ENCODE results near the gene NUCB2. TPM values are rescaled to one million over a fixed set of nuclear protein-coding genes. Genes with fewer than 3 reads are reported as not detected.
A peak's percentile ranks its signal among the peaks of the same experiment; 100 is the strongest.

The NUCB2 gene
- total and polyA plus RNA-seq, 10 of the 15 experiments (the other 5 are each of a cell fraction or from before 2014, with no cell fraction given), result 16.0 to 74.1 (median 52.1) TPM

DNA sequence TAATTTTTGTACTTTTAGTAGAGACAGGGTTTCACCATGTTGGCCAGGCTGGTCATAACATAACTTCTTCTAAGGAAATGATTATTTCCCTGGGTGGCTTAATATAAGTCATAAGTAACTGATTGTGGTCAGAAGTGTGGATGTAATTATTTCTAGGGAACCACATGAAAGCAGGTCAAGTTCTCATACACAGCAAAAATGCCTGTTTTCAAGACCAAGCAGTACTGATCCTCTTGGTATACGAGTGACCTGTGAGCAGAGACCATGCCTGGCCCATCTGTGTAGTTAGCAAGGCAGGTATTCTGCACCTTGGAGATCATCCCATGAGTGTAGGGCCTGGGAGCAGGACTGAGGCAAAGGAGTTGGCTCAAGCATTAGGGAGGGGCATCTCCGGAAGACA is 32.5 kb upstream of the NUCB2 start (continued):
- TF ChIP-seq BHLHE40 (IDR thresholded peaks at IDR 0.05; ENCODE audit: borderline replicate concordance in 1 of 2, low read depth in 2 of 2, low read length in 1 of 2), result peak; percentile 29 to 57; a peak in 1 of 4 replicates
- no peak for TF ChIP-seq SUPT20H (IDR thresholded peaks at IDR 0.05; ENCODE audit: borderline replicate concordance, control insufficient read depth, low read depth, low read length)
- no peak for TF ChIP-seq STAT1 (conservative IDR thresholded peaks at IDR 0.05)
- TF ChIP-seq PAX5 (IDR thresholded peaks at IDR 0.05; ENCODE audit: borderline replicate concordance, low read depth, low read length), result 0 out of 2 replicates have a peak, but pooled peaks have one; percentile 41
- TF ChIP-seq RAD51 (IDR thresholded peaks at IDR 0.05), result no peak
- no peak for TF ChIP-seq ZNF217 (IDR thresholded peaks at IDR 0.05)
- no peak for TF ChIP-seq ESRRA (IDR thresholded peaks at IDR 0.05; ENCODE audit: low read length)
- TF ChIP-seq IRF5 (IDR thresholded peaks at IDR 0.05; ENCODE audit: borderline replicate concordance), result no peak
- TF ChIP-seq MTA2 (IDR thresholded peaks at IDR 0.05; ENCODE audit: low read depth), result peak; percentile 84
- TF ChIP-seq NR2F1 (conservative IDR thresholded peaks at IDR 0.05), result peak; percentile 85
- 0 out of 2 replicates have a peak, but pooled peaks have one; percentile 20 for TF ChIP-seq MLLT1 (IDR thresholded peaks at IDR 0.05)
- no peak for TF ChIP-seq JUND (IDR thresholded peaks at IDR 0.05; ENCODE audit: low read depth, low read length)
- TF ChIP-seq EP300 (IDR thresholded peaks at IDR 0.05; ENCODE audit: borderline replicate concordance in 1 of 2, control insufficient read depth in 1 of 2, low read depth in 2 of 2, low read length in 2 of 2), result no peak
- TF ChIP-seq BMI1 (IDR thresholded peaks at IDR 0.05; ENCODE audit: borderline replicate concordance), result 0 out of 2 replicates have a peak, but pooled peaks have one; percentile 24
- no peak for TF ChIP-seq CHD2 (IDR thresholded peaks at IDR 0.05; ENCODE audit: borderline replicate concordance, low read depth, low read length)
- no peak for TF ChIP-seq ZSCAN29 (IDR thresholded peaks at IDR 0.05)
- TF ChIP-seq CREM (IDR thresholded peaks at IDR 0.05; ENCODE audit: low read depth), result peak; percentile 29; the same call in 1 of the 2 replicates
- TF ChIP-seq SMAD1 (IDR thresholded peaks at IDR 0.05; ENCODE audit: low read depth, partially characterized antibody), result no peak
- no peak for TF ChIP-seq RFX5 (IDR thresholded peaks at IDR 0.05; ENCODE audit: low read depth, low read length)
- no peak for TF ChIP-seq KLF5 (IDR thresholded peaks at IDR 0.05; ENCODE audit: partially characterized antibody)
- TF ChIP-seq MEF2A (IDR thresholded peaks at IDR 0.05; ENCODE audit: insufficient read depth, low read depth, low read length), result no peak
- TF ChIP-seq MEF2B (IDR thresholded peaks at IDR 0.05; ENCODE audit: partially characterized antibody, poor library complexity, severe bottlenecking), result peak; percentile 44
- TF ChIP-seq BCL11A (IDR thresholded peaks at IDR 0.05; ENCODE audit: low read depth, low read length), result peak; percentile 84
- peak in 1 of 2 experiments; percentile 56; a peak in 1 of 4 replicates for TF ChIP-seq ETV6 (conservative IDR thresholded peaks at IDR 0.05 in 1 of 2, IDR thresholded peaks at IDR 0.05 in 1 of 2; ENCODE audit: borderline replicate concordance in 1 of 2, low read depth in 1 of 2)
- TF ChIP-seq BACH1 (IDR thresholded peaks at IDR 0.05; ENCODE audit: borderline replicate concordance), result no peak
- TF ChIP-seq SIN3A (IDR thresholded peaks at IDR 0.05; ENCODE audit: low read depth, low read length), result no peak
- no peak for TF ChIP-seq STAT3 (IDR thresholded peaks at IDR 0.05; ENCODE audit: low read depth, low read length)
- no peak for TF ChIP-seq CBX5 (IDR thresholded peaks at IDR 0.05; ENCODE audit: low read depth)
- no peak for TF ChIP-seq SUZ12 (IDR thresholded peaks at IDR 0.05; ENCODE audit: unreplicated experiment)
- 0 out of 2 replicates have a peak, but pooled peaks have one; percentile 51 for TF ChIP-seq DPF2 (IDR thresholded peaks at IDR 0.05)
- peak; percentile 39; the same call in 1 of the 2 replicates for TF ChIP-seq EED (IDR thresholded peaks at IDR 0.05; ENCODE audit: low read depth)
- TF ChIP-seq WRNIP1 (IDR thresholded peaks at IDR 0.05; ENCODE audit: borderline replicate concordance, low read depth, low read length), result no peak

Measured in GM12878 (cell line).